ENCODE results near the gene PGAP3.

DNA sequence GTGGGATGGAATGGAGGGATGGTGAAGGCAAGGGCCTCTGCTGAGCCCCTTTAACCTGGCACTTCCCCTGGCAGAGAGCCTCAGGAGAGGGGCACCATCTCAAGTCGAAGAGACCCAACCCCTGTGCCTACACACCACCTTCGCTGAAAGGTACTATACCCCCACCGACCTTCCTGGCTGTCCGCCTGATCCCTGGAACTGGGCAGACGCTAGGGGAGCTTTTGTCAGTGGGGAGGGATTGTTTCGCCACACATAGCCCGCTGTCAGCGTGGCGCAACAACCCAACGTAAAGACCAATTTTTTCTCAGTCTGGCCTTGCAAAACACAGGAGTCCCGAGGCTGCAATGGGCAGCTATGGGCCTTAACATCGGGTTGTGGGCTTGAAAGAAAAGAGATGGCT lies 58.0 kb downstream of the PGAP3 start:
- TF ChIP-seq POLR2A (IDR thresholded peaks at IDR 0.05; ENCODE audit: low read depth, low read length) (no peak), POLR2AphosphoS5 (IDR thresholded peaks at IDR 0.05; ENCODE audit: low read depth, low read length) (no peak)
